ENCODE measurements around the gene ARHGAP26. TPM values are rescaled to one million over a fixed set of nuclear protein-coding genes. Genes with fewer than 3 reads are reported as not detected.

Gene ARHGAP26
- total RNA-seq, 1 donor from 2014 or later = 8.6 TPM

DNA sequence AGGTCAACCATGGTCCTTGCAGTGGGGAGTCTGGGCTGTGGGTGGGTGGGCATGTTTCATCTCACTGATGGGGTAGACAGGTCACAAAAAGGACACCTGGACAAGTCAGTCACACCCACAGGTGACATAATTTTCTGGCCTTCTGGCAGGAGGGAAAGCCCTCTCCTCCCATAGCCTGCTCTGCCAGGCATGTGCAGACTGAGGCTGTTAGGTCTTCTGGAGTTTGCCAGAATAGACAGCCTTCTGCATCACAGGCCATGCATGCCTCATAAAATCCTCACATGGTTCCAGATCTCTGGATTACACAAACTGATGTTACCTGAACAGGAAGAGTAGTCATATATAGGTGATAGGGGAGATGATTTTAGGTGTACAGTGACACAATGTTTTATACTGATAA lies 49.1 kb downstream of the ARHGAP26 start:
- no peak for TF ChIP-seq CTCF (IDR thresholded peaks at IDR 0.05; ENCODE audit: insufficient read depth, low read length, poor library complexity, severe bottlenecking)
- H3K27me3 ChIP-seq (ENCODE audit: control insufficient read depth, insufficient read depth, low read length) = no peaks in the 10 kb centered on the region
- H3K36me3 ChIP-seq (ENCODE audit: control insufficient read depth, insufficient read depth, low read length) = no peaks in the 10 kb centered on the region
- H3K4me3 ChIP-seq (ENCODE audit: low read depth, low read length) = no peak overlapping the region
- DNase-seq (ENCODE audit: low read depth) = no peak

- Histone ChIP-seq H3K27me3 (ENCODE audit: control insufficient read depth, insufficient read depth, low read length) (no peaks in the 10 kb centered on the region), H3K36me3 (ENCODE audit: control insufficient read depth, insufficient read depth, low read length) (no peaks in the 10 kb centered on the region), H3K4me3 (ENCODE audit: low read depth, low read length) (no peak overlapping the region)
- no peak for DNase-seq (ENCODE audit: low read depth)
- TF ChIP-seq CTCF (IDR thresholded peaks at IDR 0.05; ENCODE audit: insufficient read depth, low read length, poor library complexity, severe bottlenecking) = no peak
Observed at GRCh38 chr5:142819825-142820224, 49.6 kb downstream of the ARHGAP26 start.

- TF ChIP-seq CTCF (IDR thresholded peaks at IDR 0.05; ENCODE audit: insufficient read depth, low read length, poor library complexity, severe bottlenecking) = no peak
- Histone ChIP-seq H3K4me3 (ENCODE audit: low read depth, low read length) (no peak overlapping the region), H3K36me3 (ENCODE audit: control insufficient read depth, insufficient read depth, low read length) (no peaks in the 10 kb centered on the region), H3K27me3 (ENCODE audit: control insufficient read depth, insufficient read depth, low read length) (no peaks in the 10 kb centered on the region)
- DNase-seq (ENCODE audit: low read depth) = no peak
Observed at GRCh38 chr5:142820447-142820846, 50.3 kb downstream of the ARHGAP26 start.

GRCh38 chr5:142821034-142821732 lies 51.0 kb downstream of the ARHGAP26 start:
- Histone ChIP-seq H3K4me3 (ENCODE audit: low read depth, low read length) (no peak overlapping the region), H3K27me3 (ENCODE audit: control insufficient read depth, insufficient read depth, low read length) (no peaks in the 10 kb centered on the region), H3K36me3 (ENCODE audit: control insufficient read depth, insufficient read depth, low read length) (no peaks in the 10 kb centered on the region)
- DNase-seq (ENCODE audit: low read depth) = no peak
- no peak for TF ChIP-seq CTCF (IDR thresholded peaks at IDR 0.05; ENCODE audit: insufficient read depth, low read length, poor library complexity, severe bottlenecking)

DNA sequence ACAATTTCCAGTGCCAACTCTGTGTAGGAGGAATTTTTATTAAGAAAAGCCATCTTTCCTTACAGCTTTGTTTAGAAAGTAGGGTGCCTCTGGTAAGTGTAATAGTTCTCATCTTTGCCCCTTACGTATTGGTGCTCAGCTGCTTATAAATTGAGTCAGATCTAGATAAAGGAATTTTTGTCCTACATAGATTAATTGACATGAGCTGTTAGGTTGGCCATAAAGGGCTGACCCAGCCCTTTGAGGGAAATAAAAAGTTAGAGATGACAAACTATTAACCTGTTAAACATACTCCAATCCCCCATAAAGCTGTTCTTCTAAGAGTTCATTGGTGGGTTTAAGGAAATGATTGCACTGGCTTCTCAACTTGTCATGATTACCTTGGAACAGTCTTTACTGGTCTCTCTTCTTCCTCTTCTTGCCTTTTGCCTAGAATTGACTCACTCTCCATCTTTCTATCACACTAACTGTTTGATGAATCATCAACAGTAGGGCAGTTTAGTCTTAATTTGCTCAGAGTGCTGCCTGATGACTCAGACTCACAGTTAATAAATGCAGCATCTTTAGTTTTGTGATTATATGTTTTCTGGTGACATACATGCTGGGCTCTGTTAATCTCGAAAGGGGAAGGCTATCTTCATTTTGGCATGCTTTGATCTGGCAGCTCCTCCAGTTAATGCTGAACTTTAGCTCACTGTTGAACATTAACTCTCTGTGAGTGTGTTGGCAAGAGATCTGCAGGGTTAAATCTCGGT lies 51.7 kb downstream of the ARHGAP26 start:
- H3K4me3 ChIP-seq (ENCODE audit: low read depth, low read length) = no peak overlapping the region
- no peak for TF ChIP-seq CTCF (IDR thresholded peaks at IDR 0.05; ENCODE audit: insufficient read depth, low read length, poor library complexity, severe bottlenecking)
- H3K27me3 ChIP-seq (ENCODE audit: control insufficient read depth, insufficient read depth, low read length) = no peaks in the 10 kb centered on the region
- DNase-seq (ENCODE audit: low read depth) = peak; percentile 89
- no peaks in the 10 kb centered on the region for H3K36me3 ChIP-seq (ENCODE audit: control insufficient read depth, insufficient read depth, low read length)
